Fibroblast of villous mesenchyme (primary cell): Measurements from ENCODE around the gene NFIA. TPM values are rescaled to one million over a fixed set of nuclear protein-coding genes. Genes with fewer than 3 reads are reported as not detected.

Experiments used
- DNase-seq: peaks from one replicate; pipeline ENCODE4 v3.0.0-alpha.2; 2010; ENCODE audit warnings: low read depth
- H3K4me3 ChIP-seq: 2 replicates; pipeline ENCODE4 v1.5.1; 2011; ENCODE audit warnings: low read depth, mild to moderate bottlenecking, low read length
- total RNA-seq: library from RNA; depleted of rRNA; stranded (reverse); fragments of >200 nt; gene quantifications from 2 replicates; pipeline ENCODE4 v1.2.3, GENCODE V29; 2012
- TF ChIP-seq, protein P1 (sequence below): IDR thresholded peaks from 2 replicates; pipeline ENCODE4 v1.5.1; 2012; ENCODE audit warnings: low read depth, mild to moderate bottlenecking, low read length; ENCODE audit not compliant: insufficient read depth

NFIA gene
- total RNA-seq, 1 donor: 10.4 TPM

DNA sequence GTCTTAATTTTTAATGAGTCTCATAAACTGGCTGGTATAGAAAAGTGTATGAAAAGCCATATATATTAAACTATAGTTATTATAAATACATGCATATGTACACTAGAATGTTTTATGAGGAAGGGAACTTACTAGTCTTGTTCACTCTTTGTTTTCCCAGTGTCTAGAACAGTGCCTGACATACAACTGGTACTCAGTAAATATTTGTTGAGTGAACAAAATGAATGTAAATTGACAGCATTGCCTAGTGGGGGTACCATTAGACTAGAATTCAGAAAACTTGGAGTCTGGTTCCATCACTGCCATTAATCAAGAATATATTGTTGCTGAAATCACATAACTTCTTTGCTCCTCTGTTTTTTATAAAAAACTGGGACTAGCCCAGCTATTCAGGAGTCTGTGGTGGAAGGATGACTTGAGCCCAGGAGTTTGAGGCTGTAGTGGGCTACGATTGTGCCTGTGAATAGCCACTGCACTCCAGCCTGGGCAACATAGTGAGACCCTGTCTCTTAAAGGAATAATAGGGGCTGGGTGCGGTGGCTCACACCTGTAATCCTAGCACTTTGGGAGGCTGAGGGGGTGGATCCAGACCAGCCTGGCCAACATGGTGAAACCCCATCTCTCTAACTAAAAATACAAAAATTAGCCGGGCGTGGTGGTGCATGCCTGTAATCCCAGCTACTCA lies 51.1 kb downstream of the NFIA start:
- DNase-seq: no peak
- TF ChIP-seq, protein P1, sequence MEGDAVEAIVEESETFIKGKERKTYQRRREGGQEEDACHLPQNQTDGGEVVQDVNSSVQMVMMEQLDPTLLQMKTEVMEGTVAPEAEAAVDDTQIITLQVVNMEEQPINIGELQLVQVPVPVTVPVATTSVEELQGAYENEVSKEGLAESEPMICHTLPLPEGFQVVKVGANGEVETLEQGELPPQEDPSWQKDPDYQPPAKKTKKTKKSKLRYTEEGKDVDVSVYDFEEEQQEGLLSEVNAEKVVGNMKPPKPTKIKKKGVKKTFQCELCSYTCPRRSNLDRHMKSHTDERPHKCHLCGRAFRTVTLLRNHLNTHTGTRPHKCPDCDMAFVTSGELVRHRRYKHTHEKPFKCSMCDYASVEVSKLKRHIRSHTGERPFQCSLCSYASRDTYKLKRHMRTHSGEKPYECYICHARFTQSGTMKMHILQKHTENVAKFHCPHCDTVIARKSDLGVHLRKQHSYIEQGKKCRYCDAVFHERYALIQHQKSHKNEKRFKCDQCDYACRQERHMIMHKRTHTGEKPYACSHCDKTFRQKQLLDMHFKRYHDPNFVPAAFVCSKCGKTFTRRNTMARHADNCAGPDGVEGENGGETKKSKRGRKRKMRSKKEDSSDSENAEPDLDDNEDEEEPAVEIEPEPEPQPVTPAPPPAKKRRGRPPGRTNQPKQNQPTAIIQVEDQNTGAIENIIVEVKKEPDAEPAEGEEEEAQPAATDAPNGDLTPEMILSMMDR: no peak
- H3K4me3 ChIP-seq: no peak overlapping the region

DNA sequence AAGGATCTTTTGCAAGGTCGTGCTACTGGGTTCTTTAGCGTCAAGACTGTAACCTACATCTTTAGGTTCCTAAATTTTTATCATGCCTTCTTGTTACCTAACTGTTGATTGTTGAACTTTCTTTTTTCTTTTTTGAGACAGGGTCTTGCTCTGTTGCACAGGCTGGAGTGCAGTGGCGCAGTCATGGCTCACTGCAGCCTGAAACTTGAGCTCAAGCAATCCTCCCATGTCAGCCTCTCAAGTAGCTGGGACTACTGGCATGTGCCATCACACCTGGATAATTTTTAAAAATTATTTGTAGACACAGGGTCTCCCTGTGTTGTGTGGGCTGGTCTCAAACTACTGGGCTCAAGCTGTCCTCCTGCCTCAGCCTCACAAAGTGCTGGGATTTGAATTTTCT lies 52.9 kb downstream of the NFIA start:
- H3K4me3 ChIP-seq: no peak overlapping the region
- DNase-seq: no peak
- TF ChIP-seq, protein P1: no peak

DNA sequence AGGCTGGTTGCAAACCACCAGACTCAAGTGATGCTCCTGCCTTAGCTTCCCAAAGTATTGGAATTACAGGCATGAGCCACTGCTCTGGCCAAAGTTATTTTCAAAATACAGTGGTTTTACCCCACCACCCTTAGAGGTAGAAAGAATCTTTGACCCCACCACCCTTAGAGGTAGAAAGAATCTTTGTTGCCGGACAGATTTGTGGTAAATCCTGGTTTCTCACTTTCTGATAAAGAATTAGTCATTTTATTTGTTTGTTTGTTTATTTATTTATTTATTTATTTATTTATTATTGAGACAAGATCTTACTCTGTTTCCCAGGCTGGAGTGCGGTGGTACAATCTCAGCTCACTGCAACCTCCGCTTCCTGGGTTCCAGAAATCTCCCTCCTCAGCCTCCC lies 55.9 kb downstream of the NFIA start:
- H3K4me3 ChIP-seq: no peak overlapping the region
- DNase-seq: no peak
- TF ChIP-seq, protein P1: no peak

DNA sequence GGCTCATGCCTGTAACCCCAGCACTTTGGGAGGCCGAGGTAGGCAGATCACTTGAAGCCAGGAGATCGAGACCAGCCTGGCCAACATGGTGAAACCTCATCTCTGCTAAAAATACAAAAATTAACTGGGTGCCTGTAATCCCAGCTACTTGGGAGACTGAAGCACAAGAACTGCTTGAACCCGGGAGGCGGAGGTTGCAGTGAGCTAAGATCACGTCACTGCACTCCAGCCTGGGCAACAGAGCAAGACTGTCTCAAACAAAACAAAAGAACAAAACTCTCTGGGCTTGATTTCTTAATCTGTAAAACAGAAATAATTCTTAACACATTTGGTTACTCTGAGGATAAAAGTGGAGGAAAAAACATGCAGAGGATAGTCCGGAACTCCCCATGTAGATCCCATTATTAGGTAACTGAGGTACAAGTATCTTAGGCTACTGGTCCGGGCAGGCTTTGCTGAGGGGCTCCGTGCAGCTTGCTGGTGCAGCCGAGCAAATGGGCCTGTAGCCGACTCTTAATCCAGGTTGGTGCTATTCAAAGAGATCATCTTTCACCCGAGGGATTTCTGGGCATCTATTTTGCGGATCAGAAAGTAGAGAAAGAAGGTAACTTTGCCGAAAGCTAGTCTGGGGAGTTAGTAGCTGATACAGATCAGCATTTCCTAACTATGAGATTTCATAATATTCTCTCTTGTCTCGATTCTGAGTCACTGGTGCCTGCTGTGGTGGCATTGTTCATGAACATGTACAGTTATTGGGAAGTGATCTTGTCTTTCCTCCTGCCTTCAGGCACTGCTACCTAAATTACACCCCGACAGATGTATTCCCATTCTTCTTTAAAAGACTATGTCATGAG lies 56.8 kb downstream of the NFIA start:
- TF ChIP-seq, protein P1: no peak
- H3K4me3 ChIP-seq: no peak overlapping the region
- DNase-seq: peak; percentile 84

DNA sequence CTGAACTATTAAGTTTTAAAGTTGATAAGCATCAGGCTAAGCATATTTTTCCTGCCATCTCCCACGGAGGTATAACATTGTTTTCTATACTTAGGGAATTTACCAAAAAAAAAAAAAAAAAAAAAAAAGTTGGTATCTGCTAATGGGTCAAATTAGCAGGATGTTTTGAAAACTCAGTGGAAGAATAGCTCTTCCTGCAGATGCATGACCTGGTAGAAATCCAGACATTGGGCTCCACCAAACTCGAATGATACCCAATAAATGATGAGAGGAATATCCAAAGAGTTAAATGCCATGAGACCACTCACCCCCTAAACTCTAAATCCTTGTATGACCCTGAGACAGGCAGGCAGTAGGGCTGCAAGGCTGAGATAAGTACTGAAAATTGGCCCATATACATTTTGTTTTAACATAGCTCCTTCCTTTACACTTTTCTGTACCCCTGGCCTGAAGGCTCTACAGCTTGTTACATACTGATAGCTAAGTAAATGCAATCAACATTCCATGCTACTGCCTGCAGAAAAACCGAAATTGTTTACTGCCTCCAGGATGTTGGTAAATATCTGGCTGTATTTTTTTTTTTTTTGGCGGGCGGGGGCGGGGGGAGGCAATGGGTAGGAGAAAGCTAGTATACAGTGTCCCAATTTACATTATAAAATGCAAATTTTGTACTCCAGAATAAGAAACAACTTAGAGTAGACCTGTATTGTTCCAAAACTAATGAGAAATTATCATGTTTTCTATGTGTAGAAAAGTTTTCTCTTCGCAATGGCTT lies 57.6 kb downstream of the NFIA start:
- no peak for DNase-seq
- H3K4me3 ChIP-seq: no peak overlapping the region
- TF ChIP-seq, protein P1: no peak

DNA sequence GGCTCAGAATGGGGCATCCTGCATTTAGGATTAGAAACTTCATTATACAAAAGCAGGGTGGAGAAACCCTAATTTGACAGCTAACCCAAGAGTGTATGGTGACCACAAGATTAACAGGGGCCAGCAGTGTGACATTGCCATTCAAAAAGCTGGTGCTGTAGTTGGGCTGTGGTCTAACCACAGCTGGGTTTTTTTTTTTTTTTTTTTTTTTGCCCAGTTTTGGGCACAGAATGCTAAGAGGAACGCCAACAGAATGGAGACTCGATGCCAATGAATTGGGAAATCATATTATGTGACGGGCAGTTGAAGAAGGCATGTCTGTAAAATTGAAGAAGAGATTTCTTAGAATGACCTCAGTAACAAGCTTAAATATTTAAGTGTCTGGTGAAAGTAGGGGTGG lies 58.4 kb downstream of the NFIA start:
- TF ChIP-seq, protein P1: no peak
- DNase-seq: no peak
- H3K4me3 ChIP-seq: no peak overlapping the region
